SK-N-SH (cell line): ENCODE data around the gene ZCCHC14.

ENCODE experiments used
- CTCF ChIP-seq: fragments of 200-600 bp; sonication (generic); IDR thresholded peaks from 2 replicates; pipeline ENCODE4 v1.6.1; 2017; ENCODE audit warnings: antibody characterized with exemption, mild to moderate bottlenecking, moderate library complexity
- PBX3 ChIP-seq: IDR thresholded peaks from 2 replicates; pipeline ENCODE4; 2012

GRCh38 chr16:87360862-87361610 is 131.8 kb downstream of the ZCCHC14 start:
- TF ChIP-seq PBX3 (no peak), CTCF (no peak)
